Chondrocyte (in vitro differentiated cells): Measurements from ENCODE around the gene CLIP4. TPM values are rescaled to one million over a fixed set of nuclear protein-coding genes. Genes with fewer than 3 reads are reported as not detected.

Source experiments
- DNase-seq: peaks from one replicate; pipeline ENCODE4 v3.0.0; 2021; ENCODE audit warnings: mixed read lengths, low spot score
- H3K27ac Mint-ChIP-seq: one replicate; pipeline ENCODE4 v1.8.0; 2021; ENCODE audit warnings: mild to moderate bottlenecking, moderate library complexity, mixed read lengths; ENCODE audit not compliant: unreplicated experiment
- H3K27me3 Mint-ChIP-seq: 2 replicates; pipeline ENCODE4 v1.8.0; 2021; ENCODE audit warnings: low read depth, mixed read lengths
- H3K36me3 Mint-ChIP-seq: 2 replicates; pipeline ENCODE4 v1.8.0; 2021; ENCODE audit warnings: low read depth, mixed read lengths
- H3K4me1 Mint-ChIP-seq: 2 replicates; pipeline ENCODE4 v1.8.0; 2021; ENCODE audit warnings: low read depth, mild to moderate bottlenecking, mixed read lengths
- H3K4me3 Mint-ChIP-seq: one replicate; pipeline ENCODE4 v1.8.0; 2021; ENCODE audit warnings: mild to moderate bottlenecking, moderate library complexity, mixed read lengths; ENCODE audit not compliant: unreplicated experiment
- H3K9me3 Mint-ChIP-seq: 2 replicates; pipeline ENCODE4 v1.8.0; 2021; ENCODE audit warnings: low read depth, mixed read lengths
- CTCF ChIP-seq: fragments of 200-600 bp; sonication (generic); IDR thresholded peaks from 2 replicates; pipeline ENCODE4 v1.5.0; 2021; ENCODE audit warnings: antibody characterized with exemption, mild to moderate bottlenecking, moderate library complexity
- total RNA-seq: library from RNA; stranded (reverse); gene quantifications from 3 replicates; pipeline ENCODE4 v1.2.1, GENCODE V29; 2021

CLIP4 gene
- total RNA-seq, 1 donor from 2014 or later, result 30.1 TPM

- H3K27me3 Mint-ChIP-seq, result no peaks in the 10 kb centered on the region
- peaks cover 12% of the 10 kb centered on the region for H3K4me1 Mint-ChIP-seq
These were observed 76.6 kb downstream of the CLIP4 start for GRCh38 chr2:29191817-29192216.

GRCh38 chr2:29192526-29192925 lies 77.3 kb downstream of the CLIP4 start:
- H3K4me3 Mint-ChIP-seq, result no peak overlapping the region
- H3K4me1 Mint-ChIP-seq, result peaks cover 12% of the 10 kb centered on the region
- no peak for DNase-seq
- peaks cover 3% of the 10 kb centered on the region for H3K36me3 Mint-ChIP-seq
- TF ChIP-seq CTCF, result no peak
- H3K9me3 Mint-ChIP-seq, result peaks cover 2% of the 10 kb centered on the region
- no peaks in the 10 kb centered on the region for H3K27me3 Mint-ChIP-seq
- H3K27ac Mint-ChIP-seq, result peak overlapping the region; percentile 11

More at GRCh38 chr2:29191817-29192216, 76.6 kb downstream of the CLIP4 start:
- H3K9me3 Mint-ChIP-seq, result peaks cover 2% of the 10 kb centered on the region
- peaks cover 4% of the 10 kb centered on the region for H3K36me3 Mint-ChIP-seq
- no peak overlapping the region for H3K27ac Mint-ChIP-seq
- TF ChIP-seq CTCF, result no peak
- DNase-seq, result no peak
- no peak overlapping the region for H3K4me3 Mint-ChIP-seq

GRCh38 chr2:29193111-29193510 lies 77.9 kb downstream of the CLIP4 start:
- Mint-ChIP-seq H3K9me3 (no peaks in the 10 kb centered on the region), H3K27ac (no peak overlapping the region), H3K4me3 (no peak overlapping the region), H3K27me3 (no peaks in the 10 kb centered on the region), H3K36me3 (no peaks in the 10 kb centered on the region), H3K4me1 (peaks cover 7% of the 10 kb centered on the region)
- no peak for TF ChIP-seq CTCF
- no peak for DNase-seq

- Mint-ChIP-seq H3K4me1 (peaks cover 7% of the 10 kb centered on the region), H3K27ac (no peak overlapping the region), H3K27me3 (no peaks in the 10 kb centered on the region), H3K36me3 (no peaks in the 10 kb centered on the region), H3K9me3 (no peaks in the 10 kb centered on the region), H3K4me3 (no peak overlapping the region)
- TF ChIP-seq CTCF, result no peak
- no peak for DNase-seq
These were observed 78.5 kb downstream of the CLIP4 start for GRCh38 chr2:29193681-29194080.

GRCh38 chr2:29195796-29196195 lies 80.6 kb downstream of the CLIP4 start:
- H3K4me3 Mint-ChIP-seq, result no peak overlapping the region
- H3K9me3 Mint-ChIP-seq, result no peaks in the 10 kb centered on the region
- peaks cover 7% of the 10 kb centered on the region for H3K4me1 Mint-ChIP-seq
- no peaks in the 10 kb centered on the region for H3K36me3 Mint-ChIP-seq
- no peak for DNase-seq
- H3K27me3 Mint-ChIP-seq, result no peaks in the 10 kb centered on the region
- TF ChIP-seq CTCF, result no peak
- H3K27ac Mint-ChIP-seq, result no peak overlapping the region
